Activated naive CD4-positive, alpha-beta T cell (primary cell): ENCODE results near the gene HMCN1.
"Not testable (repeated sequence)": the region's sequence is repeated elsewhere in the genome, so short reads cannot be mapped to it uniquely, and the experiment has no call there.

Experiments
- DNase-seq, 4 experiments: peaks; one replicate each; lab custom pipeline; 2025; lab: John Stamatoyannopoulos, UW

Gene HMCN1

DNA sequence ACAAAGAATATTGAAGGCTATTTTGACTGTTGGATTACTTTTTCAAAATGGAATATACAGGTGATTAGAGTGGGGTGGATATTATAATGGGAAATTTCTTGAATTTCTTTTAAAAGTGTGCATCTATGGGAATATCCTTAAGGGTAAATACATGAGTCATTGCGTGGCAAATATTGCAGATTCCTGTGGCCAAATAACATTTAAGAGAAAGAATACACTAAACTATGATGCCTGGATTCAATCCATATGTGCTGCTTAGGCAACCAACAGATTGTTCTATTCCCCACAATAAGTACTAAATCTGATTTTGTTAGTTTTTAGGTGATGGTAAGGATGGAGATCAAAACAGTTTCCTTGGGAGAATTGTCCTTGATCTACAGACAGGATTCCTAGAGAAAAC lies 119.5 kb downstream of the HMCN1 start:
- no peak for DNase-seq

- DNase-seq = no peak
Measured at GRCh38 chr1:185856482-185856881, 122.3 kb downstream of the HMCN1 start.

GRCh38 chr1:185857442-185857841 lies 123.3 kb downstream of the HMCN1 start:
- no peak for DNase-seq

DNA sequence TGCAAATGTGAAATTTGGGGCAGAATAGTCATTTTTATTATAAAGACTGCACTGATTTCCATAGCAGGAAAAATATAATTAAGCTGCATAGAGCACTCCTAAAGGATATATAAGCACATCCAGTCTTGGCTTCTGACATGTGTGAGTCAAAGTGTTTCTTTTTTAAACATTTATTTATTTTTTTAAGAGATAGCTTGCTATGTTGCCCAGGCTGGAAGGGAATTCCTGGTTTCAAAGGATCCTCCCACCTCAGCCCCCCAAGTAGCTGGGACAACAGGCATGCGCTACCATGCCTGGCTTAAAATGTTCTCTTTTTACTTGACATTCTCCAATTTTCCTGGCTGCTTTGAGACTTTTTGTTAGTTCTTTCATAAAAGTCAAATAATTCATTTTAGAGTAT lies 126.1 kb downstream of the HMCN1 start:
- DNase-seq = no peak

DNA sequence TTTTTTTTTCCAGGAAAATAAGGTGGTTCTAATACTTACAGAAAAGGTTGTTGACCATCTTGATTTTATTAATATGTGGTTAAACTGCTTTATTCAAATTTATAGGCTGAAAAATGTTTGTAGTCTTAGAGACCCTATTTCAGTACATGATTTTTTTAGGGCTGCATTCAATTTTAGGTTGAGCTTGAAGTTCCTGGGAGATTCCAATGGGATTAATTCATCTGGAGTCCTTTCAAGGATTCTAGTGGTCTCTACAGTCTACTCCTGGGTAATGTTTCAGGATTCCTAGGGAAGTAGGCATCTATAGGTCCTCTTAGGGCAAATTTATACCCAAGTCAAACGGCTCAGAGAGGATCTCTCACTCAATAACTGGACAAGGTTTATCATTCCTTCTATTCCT lies 126.7 kb downstream of the HMCN1 start:
- no peak for DNase-seq

GRCh38 chr1:185861630-185862029 lies 127.4 kb downstream of the HMCN1 start:
- no peak for DNase-seq

DNA sequence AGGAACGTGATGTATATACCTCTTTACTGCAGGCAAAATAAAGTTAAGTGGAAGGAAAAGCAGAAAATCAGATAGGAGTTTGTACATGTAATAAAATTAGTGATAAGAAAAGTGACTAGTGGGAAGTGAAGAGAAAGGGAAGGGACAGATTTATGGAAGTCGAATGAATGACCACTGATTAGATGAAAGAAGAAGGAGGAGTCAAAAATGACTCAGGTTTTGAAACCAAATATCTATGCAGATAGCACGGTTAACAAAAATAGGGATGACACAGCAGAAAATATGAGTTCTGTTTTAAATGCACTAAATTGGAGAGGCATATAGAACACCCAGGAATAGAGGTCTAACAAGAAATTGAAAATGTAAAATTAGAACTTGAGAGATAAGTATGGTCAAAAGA lies 128.0 kb downstream of the HMCN1 start:
- DNase-seq = no peak

DNA sequence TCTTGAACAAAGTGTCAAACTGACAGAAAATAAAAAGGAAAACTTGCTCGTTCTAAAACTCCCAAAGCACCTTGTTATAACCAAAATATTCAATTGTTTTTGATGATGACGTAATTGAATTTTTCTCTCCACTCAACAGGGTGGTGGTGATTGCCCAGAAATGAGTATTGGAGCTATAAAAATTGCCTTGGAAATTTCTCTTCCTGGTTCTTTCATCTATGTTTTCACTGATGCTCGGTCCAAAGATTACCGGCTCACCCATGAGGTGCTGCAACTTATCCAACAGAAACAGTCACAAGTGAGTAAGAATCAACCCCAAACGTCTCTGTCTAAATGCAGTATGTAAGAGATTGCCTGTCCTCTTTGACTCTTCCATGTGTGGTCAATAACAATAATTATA lies 130.1 kb downstream of the HMCN1 start:
- DNase-seq = no peak

DNA sequence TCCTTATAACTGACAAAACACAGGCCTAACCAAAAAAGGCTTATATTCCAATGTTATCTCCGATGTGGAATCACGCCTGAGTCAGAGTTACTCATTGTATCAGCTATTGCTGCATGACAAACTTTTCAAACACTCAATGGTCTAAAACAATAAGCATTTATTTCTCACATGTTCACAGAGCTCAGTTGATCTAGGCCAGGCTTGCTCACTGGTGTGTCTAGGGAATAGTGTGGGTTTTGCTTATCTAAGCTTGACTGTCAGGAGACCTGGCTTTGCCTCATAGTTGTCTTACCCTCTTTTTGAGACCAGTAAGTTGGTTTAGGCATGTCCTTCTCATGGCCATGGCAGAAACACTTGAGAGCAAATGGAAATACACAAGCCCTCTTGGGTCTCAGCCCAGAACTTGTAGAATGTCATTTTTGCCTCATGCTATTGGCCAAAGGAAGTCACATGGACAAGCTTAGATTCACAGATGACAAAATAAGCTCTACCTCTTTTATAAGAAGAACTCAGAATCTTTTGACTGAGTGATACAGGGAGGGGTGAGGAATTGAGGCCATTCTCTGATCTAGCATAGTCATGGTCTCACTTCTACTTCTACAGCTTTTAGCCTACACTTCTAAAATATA lies 130.8 kb downstream of the HMCN1 start:
- DNase-seq = no peak

GRCh38 chr1:185869590-185869989 lies 135.4 kb downstream of the HMCN1 start:
- DNase-seq = no peak

DNA sequence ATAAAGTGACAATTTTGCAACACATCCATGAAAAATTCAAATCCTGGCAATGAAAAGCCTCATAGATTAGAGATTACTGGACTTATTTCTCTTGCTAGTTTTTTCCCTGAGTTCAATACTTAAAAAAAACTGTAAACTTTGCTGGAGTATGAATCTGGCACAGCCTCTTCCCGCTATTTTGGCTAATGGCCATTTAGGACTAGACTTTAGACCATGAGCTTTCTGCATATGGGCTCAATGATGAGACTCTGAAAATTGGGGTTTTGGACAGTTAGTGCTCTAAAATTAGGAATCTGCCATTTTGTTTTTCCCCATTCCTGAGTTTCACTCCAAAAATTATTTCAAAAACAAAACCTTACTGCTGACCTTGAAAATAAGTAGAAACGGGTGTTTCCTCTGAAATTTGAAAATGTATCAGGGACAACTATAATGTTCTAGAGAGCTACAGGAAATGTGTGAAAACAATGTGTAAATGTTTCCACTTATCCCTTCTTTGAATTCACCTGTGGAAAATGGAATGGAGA lies 137.5 kb downstream of the HMCN1 start:
- no peak for DNase-seq

- DNase-seq = no peak
Measured at GRCh38 chr1:185874246-185874645, 140.1 kb downstream of the HMCN1 start.

DNA sequence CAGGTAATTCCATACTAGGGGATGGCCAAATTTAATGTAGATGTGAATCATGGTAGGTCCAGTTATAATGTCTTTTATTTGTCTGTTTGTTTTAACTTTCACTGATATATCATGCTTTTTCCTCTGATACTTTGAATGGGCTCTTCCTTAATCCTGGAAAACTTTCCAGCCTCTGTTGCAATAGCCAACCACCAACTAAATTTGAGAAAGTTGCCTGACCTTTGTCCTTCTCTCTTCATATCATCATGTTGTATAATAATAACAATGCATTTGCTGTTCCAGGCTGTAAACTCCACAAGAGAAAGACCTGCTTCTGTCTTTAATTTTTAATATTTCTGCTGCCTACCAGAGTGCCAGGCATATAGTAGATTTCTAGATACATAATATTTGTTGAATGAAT lies 146.1 kb downstream of the HMCN1 start:
- DNase-seq = no peak

- DNase-seq = no peak
Measured at GRCh38 chr1:185880779-185881333, 146.7 kb downstream of the HMCN1 start.

GRCh38 chr1:185886046-185886445 lies 151.9 kb downstream of the HMCN1 start:
- no peak for DNase-seq

GRCh38 chr1:185886671-185887070 lies 152.5 kb downstream of the HMCN1 start:
- no peak for DNase-seq

- DNase-seq = not testable (repeated sequence)
Measured at GRCh38 chr1:185892831-185893403, 158.7 kb downstream of the HMCN1 start.

- no peak for DNase-seq
Measured at GRCh38 chr1:185894791-185895190, 160.6 kb downstream of the HMCN1 start.

DNA sequence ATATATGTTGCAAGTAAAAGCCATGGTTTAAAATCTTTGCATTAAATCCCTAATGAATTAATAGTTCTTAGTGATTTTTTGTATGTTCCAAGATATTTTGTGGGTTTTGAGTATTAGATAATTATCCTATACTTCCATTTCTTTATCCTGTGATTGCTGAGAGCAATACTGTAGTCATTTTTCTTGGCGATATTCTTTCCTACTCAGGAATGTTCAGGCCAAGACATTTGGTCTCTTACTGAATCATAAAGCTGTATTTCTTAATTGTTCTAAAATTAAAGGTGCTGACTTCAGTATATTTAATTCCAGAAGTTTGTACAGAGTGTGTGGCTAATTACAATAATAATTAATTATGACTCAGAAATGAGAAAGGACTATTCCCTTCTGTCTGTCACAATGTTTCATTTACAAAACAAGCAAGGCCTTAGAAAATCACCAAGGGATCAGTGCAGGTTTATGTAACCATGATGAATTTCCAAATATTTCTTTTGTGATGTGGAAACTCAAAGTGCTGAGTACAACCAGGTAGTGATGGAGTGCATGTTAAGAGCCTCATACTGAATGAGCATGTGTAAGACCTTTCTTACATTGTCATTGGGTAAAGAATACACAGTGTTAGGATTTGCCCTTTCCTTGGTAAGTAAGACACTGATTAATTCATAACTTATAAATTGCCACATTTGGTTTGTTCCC lies 161.2 kb downstream of the HMCN1 start:
- no peak for DNase-seq

GRCh38 chr1:185896863-185897262 lies 162.7 kb downstream of the HMCN1 start:
- DNase-seq = no peak

GRCh38 chr1:185906186-185906585 lies 172.0 kb downstream of the HMCN1 start:
- no peak for DNase-seq

DNA sequence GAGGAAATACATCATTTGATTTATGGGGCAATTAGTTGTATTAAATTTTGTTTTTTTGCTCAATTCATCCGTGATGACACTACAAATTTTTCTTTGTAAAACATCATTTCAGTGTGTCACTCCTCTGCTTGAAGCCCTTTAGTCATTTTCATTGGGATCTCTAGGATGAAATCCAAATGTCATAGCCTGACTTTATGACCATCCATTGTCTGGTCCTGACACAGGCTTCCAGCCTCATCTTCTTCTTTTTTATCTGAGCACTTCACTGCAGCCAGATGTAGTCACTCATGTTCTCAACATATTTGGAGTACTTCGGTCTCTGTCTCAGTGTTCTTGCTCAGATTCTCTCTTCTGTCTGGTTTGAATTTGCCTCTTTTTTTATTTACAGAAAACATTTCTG lies 173.1 kb downstream of the HMCN1 start:
- DNase-seq = no peak

- no peak for DNase-seq
Measured at GRCh38 chr1:185911978-185912377, 177.8 kb downstream of the HMCN1 start.
